T1000 (cell line): ENCODE measurements around the gene CYP4F22.
"Not testable (repeated sequence)": the region's sequence is repeated elsewhere in the genome, so short reads cannot be mapped to it uniquely, and the experiment has no call there.

Experiments used
- DNase-seq: peaks from one replicate; lab custom pipeline; 2025; ENCODE audit warnings: mixed read lengths; lab: John Stamatoyannopoulos, UW

The CYP4F22 gene

GRCh38 chr19:15488489-15489226 is 19.7 kb upstream of the CYP4F22 start:
- DNase-seq: no peak

GRCh38 chr19:15495151-15495550 is 13.2 kb upstream of the CYP4F22 start:
- no peak for DNase-seq

- DNase-seq: no peak
These were observed 10.0 kb upstream of the CYP4F22 start for GRCh38 chr19:15498156-15498858.

GRCh38 chr19:15498910-15499309 is 9.4 kb upstream of the CYP4F22 start:
- DNase-seq: no peak

- DNase-seq: no peak
These were observed 6.7 kb upstream of the CYP4F22 start for GRCh38 chr19:15501596-15501995.

GRCh38 chr19:15502264-15502663 is 6.1 kb upstream of the CYP4F22 start:
- no peak for DNase-seq

GRCh38 chr19:15506074-15506571 is 2.2 kb upstream of the CYP4F22 start:
- DNase-seq: no peak

- DNase-seq: no peak
These were observed 974 bp upstream of the CYP4F22 start for GRCh38 chr19:15507068-15508034.

GRCh38 chr19:15511671-15512424 is 3.5 kb downstream of the CYP4F22 start:
- DNase-seq: no peak

GRCh38 chr19:15515227-15515625 is 6.9 kb downstream of the CYP4F22 start:
- DNase-seq: not testable (repeated sequence)

- DNase-seq: no peak
These were observed 8.0 kb downstream of the CYP4F22 start for GRCh38 chr19:15516363-15516762.

- no peak for DNase-seq
These were observed 9.5 kb downstream of the CYP4F22 start for GRCh38 chr19:15517778-15518177.

GRCh38 chr19:15519433-15519976 is 11.2 kb downstream of the CYP4F22 start:
- DNase-seq: no peak

GRCh38 chr19:15524781-15525180 is 16.5 kb downstream of the CYP4F22 start:
- no peak for DNase-seq

GRCh38 chr19:15525291-15525690 is 17.0 kb downstream of the CYP4F22 start:
- no peak for DNase-seq

- no peak for DNase-seq
These were observed 18.1 kb downstream of the CYP4F22 start for GRCh38 chr19:15526408-15526807.

GRCh38 chr19:15527705-15528104 is 19.4 kb downstream of the CYP4F22 start:
- DNase-seq: no peak

GRCh38 chr19:15529774-15530372 is 21.5 kb downstream of the CYP4F22 start:
- DNase-seq: no peak

- no peak for DNase-seq
These were observed 24.6 kb downstream of the CYP4F22 start for GRCh38 chr19:15532779-15533521.

GRCh38 chr19:15533522-15533830 is 25.2 kb downstream of the CYP4F22 start:
- not testable (repeated sequence) for DNase-seq
